Muscle layer of duodenum (tissue), 2 donors: Measurements from ENCODE around the gene TSPEAR.

Experiments used
- H3K27ac ChIP-seq: one replicate; pipeline ENCODE4 v1.7.0; 2013; ENCODE audit warnings: mild to moderate bottlenecking, low read length
- H3K27me3 ChIP-seq: one replicate; pipeline ENCODE4 v1.7.0; 2013; ENCODE audit warnings: low read depth, mild to moderate bottlenecking, control low read depth, low read length
- H3K36me3 ChIP-seq, 2 donors: one replicate each; pipeline ENCODE4 v1.7.0; 2013; ENCODE audit warnings: low read length in 2 of 2, control low read depth in 1 of 2, mild to moderate bottlenecking in 1 of 2; ENCODE audit not compliant: insufficient read depth in 2 of 2, control insufficient read depth in 1 of 2
- H3K4me1 ChIP-seq, 2 donors: one replicate each; pipeline ENCODE4 v1.7.0; 2013; ENCODE audit warnings: low read length in 2 of 2, mild to moderate bottlenecking in 2 of 2, control low read depth in 1 of 2, moderate library complexity in 1 of 2; ENCODE audit not compliant: insufficient read depth in 2 of 2, control insufficient read depth in 1 of 2
- H3K4me3 ChIP-seq, 2 donors: one replicate each; pipeline ENCODE4 v1.7.0; 2013; ENCODE audit warnings: low read length in 2 of 2, low read depth in 1 of 2, mild to moderate bottlenecking in 1 of 2
- H3K9me3 ChIP-seq, 2 donors: one replicate each; pipeline ENCODE4 v1.7.0; 2013; ENCODE audit warnings: low read length in 2 of 2, control low read depth in 1 of 2, mild to moderate bottlenecking in 1 of 2; ENCODE audit not compliant: control insufficient read depth in 1 of 2
- donor health status: healthy.

The TSPEAR gene

GRCh38 chr21:44729336-44730027 lies 18.1 kb upstream of the TSPEAR start:
- Histone ChIP-seq H3K27me3 (peaks cover 6% of the 10 kb centered on the region), H3K27ac (no peak overlapping the region), H3K36me3 (no peaks in the 10 kb centered on the region), H3K4me3 (no peak overlapping the region), H3K9me3 (no peaks in the 10 kb centered on the region), H3K4me1 (no peaks in the 10 kb centered on the region)

GRCh38 chr21:44728716-44729115 lies 17.3 kb upstream of the TSPEAR start:
- Histone ChIP-seq H3K4me3 (no peak overlapping the region), H3K27me3 (peaks cover 6% of the 10 kb centered on the region)

GRCh38 chr21:44727757-44728156 lies 16.4 kb upstream of the TSPEAR start:
- no peaks in the 10 kb centered on the region for H3K9me3 ChIP-seq
- peaks cover 0 to 9% of the 10 kb centered on the region in 2 donors for H3K4me1 ChIP-seq
- no peaks in the 10 kb centered on the region for H3K36me3 ChIP-seq
- peaks cover 15% of the 10 kb centered on the region for H3K27me3 ChIP-seq
- no peak overlapping the region for H3K4me3 ChIP-seq
- no peak overlapping the region for H3K27ac ChIP-seq

More at GRCh38 chr21:44728716-44729115, 17.3 kb upstream of the TSPEAR start:
- H3K27ac ChIP-seq, result no peak overlapping the region
- no peaks in the 10 kb centered on the region for H3K36me3 ChIP-seq
- H3K4me1 ChIP-seq, result peaks cover 0 to 1% of the 10 kb centered on the region in 2 donors
- no peaks in the 10 kb centered on the region for H3K9me3 ChIP-seq

- no peaks in the 10 kb centered on the region for H3K9me3 ChIP-seq
- no peaks in the 10 kb centered on the region for H3K36me3 ChIP-seq
- H3K27ac ChIP-seq, result no peak overlapping the region
- no peak overlapping the region for H3K4me3 ChIP-seq
- peaks cover 19% of the 10 kb centered on the region for H3K27me3 ChIP-seq
- H3K4me1 ChIP-seq, result peaks cover 0 to 9% of the 10 kb centered on the region in 2 donors
Measured at GRCh38 chr21:44727321-44727720, 15.9 kb upstream of the TSPEAR start.

- H3K4me3 ChIP-seq, result no peak overlapping the region
- no peak overlapping the region for H3K27ac ChIP-seq
- H3K4me1 ChIP-seq, result peaks cover 0 to 9% of the 10 kb centered on the region in 2 donors
- peaks cover 19% of the 10 kb centered on the region for H3K27me3 ChIP-seq
- H3K36me3 ChIP-seq, result no peaks in the 10 kb centered on the region
- H3K9me3 ChIP-seq, result no peaks in the 10 kb centered on the region
Measured at GRCh38 chr21:44726826-44727225, 15.5 kb upstream of the TSPEAR start.

GRCh38 chr21:44724926-44725325 lies 13.6 kb upstream of the TSPEAR start:
- H3K9me3 ChIP-seq, result no peaks in the 10 kb centered on the region
- peaks cover 19% of the 10 kb centered on the region for H3K27me3 ChIP-seq
- peaks cover 0 to 9% of the 10 kb centered on the region in 2 donors for H3K4me1 ChIP-seq
- no peaks in the 10 kb centered on the region for H3K36me3 ChIP-seq
- no peak overlapping the region for H3K27ac ChIP-seq
- H3K4me3 ChIP-seq, result no peak overlapping the region

- no peaks in the 10 kb centered on the region for H3K9me3 ChIP-seq
- no peak overlapping the region for H3K4me3 ChIP-seq
- no peaks in the 10 kb centered on the region for H3K36me3 ChIP-seq
- peaks cover 19% of the 10 kb centered on the region for H3K27me3 ChIP-seq
- no peak overlapping the region for H3K27ac ChIP-seq
- peaks cover 0 to 9% of the 10 kb centered on the region in 2 donors for H3K4me1 ChIP-seq
Measured at GRCh38 chr21:44724196-44724595, 12.8 kb upstream of the TSPEAR start.

GRCh38 chr21:44723177-44724131 lies 12.1 kb upstream of the TSPEAR start:
- Histone ChIP-seq H3K4me1 (peaks cover 0 to 9% of the 10 kb centered on the region in 2 donors), H3K4me3 (peak overlapping the region in 1 of 2 donors; percentile 8), H3K9me3 (no peaks in the 10 kb centered on the region), H3K27ac (no peak overlapping the region), H3K36me3 (no peaks in the 10 kb centered on the region), H3K27me3 (peaks cover 22% of the 10 kb centered on the region)

GRCh38 chr21:44722731-44723130 lies 11.4 kb upstream of the TSPEAR start:
- peak overlapping the region in 1 of 2 donors; percentile 8 for H3K4me3 ChIP-seq
- no peaks in the 10 kb centered on the region for H3K36me3 ChIP-seq
- H3K4me1 ChIP-seq, result peaks cover 0 to 9% of the 10 kb centered on the region in 2 donors
- H3K9me3 ChIP-seq, result no peaks in the 10 kb centered on the region
- no peak overlapping the region for H3K27ac ChIP-seq
- peaks cover 22% of the 10 kb centered on the region for H3K27me3 ChIP-seq

GRCh38 chr21:44720170-44720569 lies 8.8 kb upstream of the TSPEAR start:
- H3K9me3 ChIP-seq, result no peaks in the 10 kb centered on the region
- no peak overlapping the region for H3K4me3 ChIP-seq
- no peak overlapping the region for H3K27ac ChIP-seq
- no peaks in the 10 kb centered on the region for H3K36me3 ChIP-seq
- H3K27me3 ChIP-seq, result peaks cover 16% of the 10 kb centered on the region
- peaks cover 0 to 9% of the 10 kb centered on the region in 2 donors for H3K4me1 ChIP-seq

GRCh38 chr21:44718571-44718970 lies 7.2 kb upstream of the TSPEAR start:
- Histone ChIP-seq H3K9me3 (no peaks in the 10 kb centered on the region), H3K27ac (no peak overlapping the region), H3K4me1 (peaks cover 0 to 6% of the 10 kb centered on the region in 2 donors), H3K36me3 (no peaks in the 10 kb centered on the region), H3K27me3 (peaks cover 22% of the 10 kb centered on the region), H3K4me3 (no peak overlapping the region)
